ENCODE results near the gene TSPYL2. TPM values are rescaled to one million over a fixed set of nuclear protein-coding genes. Genes with fewer than 3 reads are reported as not detected.

The TSPYL2 gene
- total and polyA plus RNA-seq, 2 of the 8 experiments (the other 6 are each of a cell fraction or from before 2014, with no cell fraction given): 13.4 to 13.7 TPM

DNA sequence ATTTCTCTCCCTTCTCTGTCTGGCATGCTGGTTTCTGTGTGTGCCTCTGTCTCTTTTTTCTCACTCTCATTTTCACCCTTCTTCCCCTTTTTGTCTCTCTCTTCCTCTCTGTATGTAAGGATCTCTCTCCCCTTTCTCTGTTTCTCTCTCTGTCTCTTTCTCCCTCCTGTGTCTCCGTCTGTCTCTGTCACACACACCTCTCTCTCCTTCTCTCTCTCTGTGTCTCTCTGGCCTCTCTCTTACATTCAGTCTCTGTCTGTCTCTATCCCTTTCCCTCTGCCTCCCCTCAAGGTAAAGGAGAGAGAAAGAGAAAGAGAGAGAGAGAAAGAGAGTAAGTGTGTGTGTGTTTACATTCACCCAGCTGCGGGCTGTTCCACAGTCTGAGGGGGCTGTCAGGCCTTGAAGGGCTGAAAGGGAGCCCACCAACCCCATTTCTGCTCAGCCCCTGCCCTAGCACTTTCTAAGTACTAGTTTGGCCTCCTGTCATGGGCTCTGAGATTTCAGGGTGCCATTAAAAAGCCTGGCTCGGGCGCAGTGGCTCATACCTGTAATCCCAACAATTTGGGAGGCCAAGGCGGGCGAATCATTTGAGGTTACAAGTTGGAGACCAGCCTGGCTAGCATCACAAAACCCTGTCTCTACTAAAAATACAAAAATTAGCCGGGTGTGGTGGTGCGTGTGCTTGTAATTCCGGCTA, 9.6 kb upstream of the TSPYL2 start (continued):
- TF ChIP-seq PHF8 (conservative IDR thresholded peaks at IDR 0.05; ENCODE audit: low read depth, low read length) (no peak), EP300 (IDR thresholded peaks at IDR 0.05; ENCODE audit: borderline replicate concordance in 1 of 2, low read depth in 2 of 2, low read length in 2 of 2) (no peak), CTBP2 (IDR thresholded peaks at IDR 0.05; ENCODE audit: borderline replicate concordance, insufficient read depth, insufficient read length, low read length) (no peak), CEBPB (IDR thresholded peaks at IDR 0.05; ENCODE audit: low read depth, low read length) (no peak), CBX5 (IDR thresholded peaks at IDR 0.05; ENCODE audit: low read depth, low read length) (no peak), RXRA (IDR thresholded peaks at IDR 0.05; ENCODE audit: insufficient read depth, low read depth, low read length) (no peak)
